Epithelial cell of proximal tubule (primary cell): Measurements from ENCODE around the gene KIAA1614. TPM values are rescaled to one million over a fixed set of nuclear protein-coding genes. Genes with fewer than 3 reads are reported as not detected.

Experiments
- DNase-seq: peaks from one replicate; pipeline ENCODE4 v3.0.0-alpha.2; 2011; ENCODE audit warnings: low read depth
- H3K4me3 ChIP-seq: 2 replicates; pipeline ENCODE4 v1.5.1; 2011; ENCODE audit warnings: low read depth, mild to moderate bottlenecking, low read length
- total RNA-seq: library from RNA; depleted of rRNA; stranded (reverse); fragments of >200 nt; gene quantifications from 2 replicates; pipeline ENCODE4 v1.2.3, GENCODE V29; 2015
- TF ChIP-seq, protein P1 (sequence below): conservative IDR thresholded peaks from 2 replicates; pipeline ENCODE4 v1.5.1; 2012; ENCODE audit warnings: low read depth, mild to moderate bottlenecking, low read length

KIAA1614 gene
- total RNA-seq, 1 donor from 2014 or later = 5.1 TPM

DNA sequence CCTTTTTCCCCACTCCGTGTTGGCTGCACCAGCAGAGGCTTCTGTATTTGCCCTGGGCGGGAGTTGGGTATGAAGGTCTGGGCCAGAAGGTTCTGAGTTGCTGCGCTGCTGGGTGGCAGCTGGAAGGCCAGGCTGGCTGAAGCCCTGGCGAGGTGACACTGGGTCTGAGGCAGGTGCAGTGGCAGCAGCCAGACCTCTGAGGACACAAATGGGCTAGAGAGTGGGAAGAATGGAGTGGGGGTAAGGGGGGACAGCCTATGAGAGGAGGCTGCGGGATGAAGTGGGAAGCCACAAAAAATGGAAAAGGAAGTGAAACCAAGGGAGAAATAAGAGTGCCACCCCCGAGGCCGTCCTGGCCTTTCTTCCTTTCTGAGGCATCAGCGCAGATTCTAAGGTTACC lies 56.7 kb downstream of the KIAA1614 start:
- H3K4me3 ChIP-seq = no peak overlapping the region
- DNase-seq = no peak
- TF ChIP-seq, protein P1, sequence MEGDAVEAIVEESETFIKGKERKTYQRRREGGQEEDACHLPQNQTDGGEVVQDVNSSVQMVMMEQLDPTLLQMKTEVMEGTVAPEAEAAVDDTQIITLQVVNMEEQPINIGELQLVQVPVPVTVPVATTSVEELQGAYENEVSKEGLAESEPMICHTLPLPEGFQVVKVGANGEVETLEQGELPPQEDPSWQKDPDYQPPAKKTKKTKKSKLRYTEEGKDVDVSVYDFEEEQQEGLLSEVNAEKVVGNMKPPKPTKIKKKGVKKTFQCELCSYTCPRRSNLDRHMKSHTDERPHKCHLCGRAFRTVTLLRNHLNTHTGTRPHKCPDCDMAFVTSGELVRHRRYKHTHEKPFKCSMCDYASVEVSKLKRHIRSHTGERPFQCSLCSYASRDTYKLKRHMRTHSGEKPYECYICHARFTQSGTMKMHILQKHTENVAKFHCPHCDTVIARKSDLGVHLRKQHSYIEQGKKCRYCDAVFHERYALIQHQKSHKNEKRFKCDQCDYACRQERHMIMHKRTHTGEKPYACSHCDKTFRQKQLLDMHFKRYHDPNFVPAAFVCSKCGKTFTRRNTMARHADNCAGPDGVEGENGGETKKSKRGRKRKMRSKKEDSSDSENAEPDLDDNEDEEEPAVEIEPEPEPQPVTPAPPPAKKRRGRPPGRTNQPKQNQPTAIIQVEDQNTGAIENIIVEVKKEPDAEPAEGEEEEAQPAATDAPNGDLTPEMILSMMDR = no peak

DNA sequence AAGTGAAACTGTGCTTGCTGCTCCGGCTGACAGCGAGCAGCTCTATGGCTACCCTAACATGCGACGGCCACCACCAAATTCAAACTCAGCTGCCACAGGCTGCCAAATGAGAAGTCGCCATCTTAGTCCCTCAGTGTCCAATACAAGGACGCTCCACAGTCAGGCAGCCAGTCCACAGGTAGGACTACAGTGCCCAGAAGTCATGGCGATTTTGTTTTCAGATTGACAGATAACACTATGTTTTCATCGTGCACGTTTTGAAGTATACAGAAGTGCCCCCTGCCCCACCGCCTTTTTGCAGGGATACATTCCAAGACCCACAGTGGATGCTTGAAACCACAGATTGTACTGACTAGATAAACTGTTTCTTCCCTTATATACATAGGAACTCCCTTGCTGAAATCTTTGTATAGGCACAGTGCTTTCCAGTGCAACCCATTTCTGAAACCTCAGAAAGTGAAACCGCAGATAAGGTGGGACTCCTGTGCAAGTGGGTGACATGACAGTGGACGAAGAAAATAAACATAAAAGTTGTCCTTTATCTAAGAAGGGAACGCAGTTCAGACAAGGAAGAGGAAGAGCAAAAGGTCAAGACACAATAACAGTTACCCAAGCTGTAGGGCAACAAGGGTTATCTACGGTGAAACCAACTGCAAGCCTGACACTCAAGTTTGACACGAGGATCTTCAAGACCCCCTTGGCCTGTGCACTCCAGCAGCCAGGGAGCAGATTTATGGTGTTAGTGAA lies 57.8 kb downstream of the KIAA1614 start:
- TF ChIP-seq, protein P1 = no peak
- no peak for DNase-seq
- H3K4me3 ChIP-seq = no peak overlapping the region

DNA sequence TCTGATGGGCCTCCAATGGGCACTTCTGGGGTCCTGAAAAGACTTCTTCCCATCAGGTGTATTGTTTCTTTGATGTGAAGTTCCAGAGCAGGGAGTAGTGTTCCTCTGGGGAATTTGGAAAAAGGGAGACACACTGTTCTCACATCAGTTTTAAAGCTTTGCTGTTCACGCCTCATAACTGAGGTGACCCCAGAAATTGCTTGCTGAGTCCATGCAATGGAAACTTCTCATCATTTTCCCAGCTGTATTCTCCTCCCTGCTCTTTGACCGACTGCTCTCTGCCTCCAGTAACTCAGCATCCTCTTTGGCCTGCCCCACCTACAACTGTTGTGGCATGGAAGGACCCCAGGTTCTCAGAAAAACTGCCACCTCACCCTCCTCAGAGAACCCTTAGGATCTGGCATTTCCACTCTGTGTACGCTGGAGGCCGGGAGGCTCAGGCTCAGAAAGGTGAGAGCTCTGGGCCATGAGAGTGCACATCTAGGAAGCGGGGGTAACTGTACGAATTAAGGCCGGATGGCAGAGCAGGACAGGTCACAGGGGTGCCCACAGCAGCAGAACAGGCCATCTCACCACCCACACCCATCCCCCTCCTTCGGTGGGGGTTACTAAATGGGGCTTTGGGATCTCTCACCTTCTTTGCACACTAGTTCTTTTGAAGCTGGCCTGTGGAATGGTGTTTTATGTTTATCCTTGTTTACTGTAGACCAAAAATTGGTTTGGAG lies 58.7 kb downstream of the KIAA1614 start:
- H3K4me3 ChIP-seq = no peak overlapping the region
- DNase-seq = no peak
- TF ChIP-seq, protein P1 = no peak

DNA sequence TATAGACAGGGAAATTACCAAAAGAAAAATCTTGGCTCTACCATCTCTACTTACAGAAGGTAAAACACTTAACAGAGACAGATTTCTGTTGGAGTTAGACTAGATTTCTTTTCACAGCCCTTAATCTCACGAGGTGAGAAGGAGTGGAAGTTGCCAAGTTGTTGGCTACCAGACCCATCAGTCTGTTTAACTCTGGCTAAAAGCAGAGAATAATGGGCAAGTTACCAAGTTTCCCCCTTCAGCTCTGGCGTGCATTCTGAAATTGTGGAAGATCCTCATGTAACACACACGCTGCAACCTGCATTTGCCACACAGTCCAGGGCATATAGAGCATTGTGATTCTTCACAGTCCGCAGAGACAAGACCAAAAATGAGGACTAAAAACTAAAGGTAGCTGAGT lies 60.7 kb downstream of the KIAA1614 start:
- TF ChIP-seq, protein P1 = no peak
- DNase-seq = no peak
- H3K4me3 ChIP-seq = no peak overlapping the region

DNA sequence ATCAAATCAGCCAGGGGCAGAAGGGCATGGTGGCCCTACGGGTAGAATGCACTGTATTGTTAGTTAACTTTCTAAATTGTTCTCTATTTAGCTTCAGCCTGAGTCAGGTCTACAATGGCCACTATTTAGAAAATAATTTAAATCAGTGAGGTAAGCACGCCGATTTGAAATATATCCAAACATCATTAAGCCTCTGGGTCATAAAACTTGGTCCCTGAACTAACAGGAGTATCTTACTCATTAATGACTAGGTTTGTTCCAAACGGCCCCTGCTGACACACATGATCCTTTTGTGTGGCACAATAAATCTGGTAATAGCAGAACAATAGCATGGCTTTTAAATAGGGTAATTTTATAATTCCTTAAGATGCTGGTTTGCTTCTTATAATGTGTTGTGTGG lies 61.5 kb downstream of the KIAA1614 start:
- DNase-seq = no peak
- H3K4me3 ChIP-seq = no peak overlapping the region
- TF ChIP-seq, protein P1 = no peak

DNA sequence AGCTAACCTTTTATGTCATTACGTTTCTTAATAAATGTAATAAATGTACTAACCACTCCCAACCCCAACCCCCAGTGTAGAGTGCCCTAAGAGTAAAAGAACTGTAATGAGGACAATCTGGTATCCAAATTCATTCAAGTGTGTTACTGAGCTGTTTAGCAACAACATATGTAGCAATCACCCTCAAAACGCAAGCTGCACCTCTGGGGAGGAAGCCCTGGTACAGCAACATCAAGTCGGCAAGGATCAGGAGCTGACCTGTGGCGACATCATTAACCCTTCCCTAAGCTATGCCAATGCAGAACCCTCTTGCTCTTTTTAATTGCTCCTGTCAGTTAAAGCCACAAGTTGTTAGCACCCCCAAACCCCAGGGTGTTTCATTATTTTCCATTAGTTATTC lies 62.9 kb downstream of the KIAA1614 start:
- DNase-seq = no peak
- TF ChIP-seq, protein P1 = no peak
- no peak overlapping the region for H3K4me3 ChIP-seq

DNA sequence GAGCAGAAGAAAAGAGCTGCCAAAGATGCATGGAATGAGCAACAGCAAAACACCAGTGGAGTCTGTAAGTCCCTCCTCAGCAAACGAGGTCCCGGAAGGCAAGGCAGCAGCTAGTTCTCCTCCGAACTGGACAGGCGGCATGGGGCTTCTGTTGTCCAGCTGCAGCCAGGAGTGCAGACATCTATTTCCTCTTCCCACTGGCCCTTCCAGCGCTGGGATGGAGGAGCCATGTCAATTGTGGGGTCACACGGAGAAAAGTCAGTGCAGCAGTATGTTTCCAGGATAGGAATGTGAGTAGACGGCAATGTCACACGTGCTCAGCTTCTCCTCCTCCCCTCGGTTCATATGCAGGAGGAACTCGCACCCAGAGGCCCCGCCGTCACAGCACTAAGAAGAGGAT lies 63.5 kb downstream of the KIAA1614 start:
- H3K4me3 ChIP-seq = no peak overlapping the region
- TF ChIP-seq, protein P1 = no peak
- DNase-seq = no peak
